ENCODE measurements around the gene KRT7. TPM values are rescaled to one million over a fixed set of nuclear protein-coding genes. Genes with fewer than 3 reads are reported as not detected.

KRT7 gene
- polyA plus RNA-seq: not detected

GRCh38 chr12:52232674-52233461 lies at the start of gene KRT7:
KRT7 (plus strand) TSS chr12:52233243; CDS start chr12:52233297, 54 bp downstream.
- Mint-ChIP-seq H3K27me3 (peaks cover 32% of the 10 kb centered on the region), H3K27ac (no peak within 1 kb of the TSS), H3K4me1 (peaks cover 0 to 4% (median 0%) of the 10 kb centered on the region in 3 donors), H3K9me3 (no peaks in the 10 kb centered on the region), H3K4me3 (no peak within 1 kb of the TSS), H3K36me3 (no peaks in the 10 kb centered on the region)

DNA sequence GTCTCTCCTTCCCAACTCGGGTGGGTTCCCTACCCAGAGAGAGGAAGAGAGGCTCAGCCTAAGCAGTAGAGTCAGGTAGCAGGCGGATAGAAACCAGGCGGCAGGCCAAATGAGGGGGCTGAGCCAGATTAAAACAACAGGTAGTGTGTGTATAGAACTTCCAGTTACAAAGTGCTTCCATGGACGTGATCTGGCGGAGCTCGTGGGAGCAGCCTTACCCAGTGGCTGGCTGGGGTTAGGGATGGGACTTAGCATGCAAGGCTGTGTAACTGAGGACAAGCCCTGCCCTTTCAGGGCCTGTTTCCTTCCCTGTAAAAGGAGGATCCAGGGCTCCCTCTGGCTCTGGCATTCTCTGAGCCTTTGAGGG lies 49.5 kb upstream of the KRT7 start:
- Mint-ChIP-seq H3K27me3 (peaks cover 5% of the 10 kb centered on the region), H3K4me1 (no peaks in the 10 kb centered on the region), H3K36me3 (no peaks in the 10 kb centered on the region), H3K27ac (no peak overlapping the region), H3K9me3 (no peaks in the 10 kb centered on the region), H3K4me3 (no peak overlapping the region)

- Mint-ChIP-seq H3K27ac (no peak overlapping the region), H3K4me1 (no peaks in the 10 kb centered on the region), H3K27me3 (peaks cover 5% of the 10 kb centered on the region), H3K4me3 (no peak overlapping the region), H3K36me3 (no peaks in the 10 kb centered on the region), H3K9me3 (no peaks in the 10 kb centered on the region)
These were observed 49.1 kb upstream of the KRT7 start for GRCh38 chr12:52183971-52184370.

DNA sequence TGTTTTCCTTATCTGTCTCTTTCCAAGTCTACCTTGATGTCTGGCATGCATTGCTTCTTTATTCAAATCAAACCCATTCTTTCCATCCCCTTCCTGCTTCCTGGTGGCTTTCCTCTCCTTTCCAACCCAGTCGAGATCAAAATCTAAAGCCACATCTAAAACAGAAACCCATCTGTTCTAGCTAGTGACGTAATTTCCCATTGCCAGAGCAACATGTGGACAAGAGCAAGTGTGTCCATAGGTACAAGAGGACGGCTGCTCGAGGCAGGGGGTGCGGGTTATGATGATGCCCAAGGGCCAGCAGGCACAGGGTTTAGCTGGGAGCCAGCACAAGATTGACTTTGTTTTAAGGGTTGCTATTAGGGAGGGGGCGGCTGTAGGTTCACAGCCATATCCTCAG lies 48.2 kb upstream of the KRT7 start:
- Mint-ChIP-seq H3K36me3 (no peaks in the 10 kb centered on the region), H3K27ac (no peak overlapping the region), H3K4me1 (no peaks in the 10 kb centered on the region), H3K4me3 (no peak overlapping the region), H3K9me3 (no peaks in the 10 kb centered on the region), H3K27me3 (peaks cover 5% of the 10 kb centered on the region)

GRCh38 chr12:52185400-52185967 lies 47.6 kb upstream of the KRT7 start:
- Mint-ChIP-seq H3K4me1 (no peaks in the 10 kb centered on the region), H3K9me3 (no peaks in the 10 kb centered on the region), H3K36me3 (no peaks in the 10 kb centered on the region), H3K4me3 (no peak overlapping the region), H3K27me3 (peaks cover 5% of the 10 kb centered on the region), H3K27ac (no peak overlapping the region)

DNA sequence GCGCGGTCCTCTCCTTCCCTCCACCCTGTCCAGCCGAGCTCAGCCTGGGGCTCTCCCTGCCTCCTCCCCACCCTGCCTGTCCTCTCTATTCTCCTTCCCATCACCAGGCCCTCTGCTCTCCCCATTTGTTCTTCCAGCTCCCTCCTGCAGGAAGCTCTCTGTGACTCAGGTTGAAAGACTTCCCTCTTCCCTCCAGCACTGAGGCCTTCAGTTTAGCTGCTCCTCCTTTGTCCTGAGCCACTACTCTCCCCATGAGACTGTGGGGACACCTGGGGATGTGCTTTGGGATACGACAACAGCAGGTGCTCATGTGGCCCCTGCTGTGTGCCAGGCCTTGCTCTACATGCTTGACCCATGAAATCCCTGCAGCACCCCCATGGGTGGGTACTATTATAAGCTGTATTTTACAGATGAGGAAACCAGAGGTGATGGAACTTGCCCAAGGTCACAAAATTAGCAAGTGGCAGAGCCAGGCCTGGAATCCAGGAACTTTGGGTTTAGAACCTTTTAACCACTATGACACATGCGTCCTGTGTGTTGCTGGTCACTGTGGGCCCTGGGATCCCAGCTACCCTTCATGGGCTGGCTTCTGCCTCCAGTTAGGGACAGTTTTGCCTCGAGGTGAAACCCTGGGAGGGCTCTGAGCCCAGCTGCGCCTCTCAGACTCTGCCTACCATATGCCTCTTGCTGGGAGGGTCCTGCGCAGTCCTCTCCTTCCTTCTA lies 46.8 kb upstream of the KRT7 start:
- Mint-ChIP-seq H3K4me1 (no peaks in the 10 kb centered on the region), H3K27ac (no peak overlapping the region), H3K27me3 (peaks cover 4% of the 10 kb centered on the region), H3K9me3 (no peaks in the 10 kb centered on the region), H3K4me3 (no peak overlapping the region), H3K36me3 (no peaks in the 10 kb centered on the region)

DNA sequence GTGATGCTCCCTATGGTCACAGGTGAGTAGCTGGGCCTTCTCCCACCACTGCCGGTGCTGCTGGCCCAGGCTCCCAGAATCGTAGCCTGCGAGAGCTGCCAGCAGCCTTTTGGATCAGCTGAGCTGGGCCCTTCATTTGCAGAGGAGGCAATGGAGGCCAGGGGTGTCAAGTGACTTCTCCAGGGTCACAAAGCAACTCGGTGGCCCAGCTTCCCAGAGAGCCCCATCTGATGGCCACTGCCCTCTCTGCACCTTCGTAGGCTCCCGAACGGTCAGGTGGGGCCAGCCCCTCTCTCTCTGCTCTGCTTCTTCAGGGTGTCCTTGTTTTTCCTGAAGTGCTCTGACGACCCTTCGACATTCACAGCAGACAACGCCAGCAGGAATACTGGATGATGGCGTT lies 45.8 kb upstream of the KRT7 start:
- Mint-ChIP-seq H3K27ac (no peak overlapping the region), H3K4me1 (no peaks in the 10 kb centered on the region), H3K9me3 (no peaks in the 10 kb centered on the region)

GRCh38 chr12:52187640-52188039 lies 45.4 kb upstream of the KRT7 start:
- H3K4me1 Mint-ChIP-seq: no peaks in the 10 kb centered on the region

More for the DNA sequence above, 45.8 kb upstream of the KRT7 start:
- no peak overlapping the region for H3K4me3 Mint-ChIP-seq
- H3K36me3 Mint-ChIP-seq: no peaks in the 10 kb centered on the region
- H3K27me3 Mint-ChIP-seq: peaks cover 1% of the 10 kb centered on the region

GRCh38 chr12:52188658-52189057 lies 44.4 kb upstream of the KRT7 start:
- Mint-ChIP-seq H3K36me3 (no peaks in the 10 kb centered on the region), H3K4me1 (no peaks in the 10 kb centered on the region), H3K27ac (no peak overlapping the region), H3K4me3 (no peak overlapping the region), H3K27me3 (peaks cover 3% of the 10 kb centered on the region), H3K9me3 (no peaks in the 10 kb centered on the region)

More at GRCh38 chr12:52187640-52188039, 45.4 kb upstream of the KRT7 start:
- Mint-ChIP-seq H3K9me3 (no peaks in the 10 kb centered on the region), H3K36me3 (no peaks in the 10 kb centered on the region), H3K27me3 (peaks cover 2% of the 10 kb centered on the region), H3K4me3 (no peak overlapping the region), H3K27ac (no peak overlapping the region)

GRCh38 chr12:52189376-52190174 lies 43.5 kb upstream of the KRT7 start:
- Mint-ChIP-seq H3K27ac (no peak overlapping the region), H3K9me3 (no peaks in the 10 kb centered on the region), H3K4me1 (no peaks in the 10 kb centered on the region), H3K27me3 (peaks cover 3% of the 10 kb centered on the region), H3K4me3 (no peak overlapping the region), H3K36me3 (no peaks in the 10 kb centered on the region)

GRCh38 chr12:52190860-52191729 lies 41.9 kb upstream of the KRT7 start:
- H3K27me3 Mint-ChIP-seq: peaks cover 5% of the 10 kb centered on the region
- peak overlapping the region in 1 of 3 donors; percentile 68 for H3K27ac Mint-ChIP-seq
- H3K4me1 Mint-ChIP-seq: no peaks in the 10 kb centered on the region
- H3K4me3 Mint-ChIP-seq: no peak overlapping the region
- H3K9me3 Mint-ChIP-seq: no peaks in the 10 kb centered on the region
- H3K36me3 Mint-ChIP-seq: no peaks in the 10 kb centered on the region

DNA sequence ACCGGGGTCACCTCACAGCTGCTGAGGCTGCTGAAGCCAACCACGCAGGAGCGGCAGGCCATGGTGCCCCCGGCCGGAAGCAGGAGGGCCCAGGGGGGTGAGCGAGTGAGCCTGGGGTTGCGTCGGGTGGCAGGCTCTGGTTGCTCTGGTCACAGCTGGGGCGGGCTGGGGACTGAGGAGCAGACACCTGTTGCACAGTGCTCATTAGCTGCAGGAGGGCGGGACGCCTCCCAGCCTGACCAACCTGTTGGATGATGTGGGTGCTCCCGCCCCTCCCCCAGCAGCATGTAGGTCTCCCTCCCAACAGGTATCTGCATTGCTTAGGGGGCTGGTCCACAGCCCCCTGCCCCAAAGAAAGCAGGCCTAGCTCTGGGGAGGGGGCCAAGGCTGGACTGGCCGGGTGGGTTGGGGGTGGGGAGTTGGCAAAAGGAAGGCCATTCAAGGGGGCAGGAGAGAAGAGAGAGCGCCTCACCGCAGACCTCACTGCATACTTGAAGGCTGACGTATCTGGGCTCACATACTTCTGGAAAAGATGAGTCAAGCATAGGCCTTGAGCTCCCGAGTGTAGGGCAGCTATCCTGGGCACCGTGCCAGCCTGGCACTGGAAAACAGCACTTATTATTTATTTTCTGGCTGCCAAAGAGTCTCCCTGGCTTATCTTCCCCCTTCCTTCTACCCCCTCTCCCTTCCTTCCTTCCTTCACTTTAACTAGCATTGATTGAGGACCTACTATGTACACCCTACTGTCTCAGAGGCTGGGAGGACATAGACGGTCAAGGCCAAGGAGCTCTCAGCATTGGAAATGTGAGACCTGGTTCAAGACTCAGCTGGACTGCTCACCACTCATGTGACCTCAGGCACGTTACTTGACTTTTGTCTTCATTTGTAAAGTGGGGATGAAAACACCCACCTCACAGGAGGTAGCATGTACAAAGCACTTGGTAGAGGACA lies 40.9 kb upstream of the KRT7 start, which contains the start of gene KRT80:
TSS of gene KRT80 (minus strand) at position 174 of the 951 bp plus-strand sequence. CDS start at position 62, 112 bp downstream.
- Mint-ChIP-seq H3K4me3 (no peak within 1 kb of the TSS), H3K36me3 (no peaks in the 10 kb centered on the region), H3K9me3 (no peaks in the 10 kb centered on the region), H3K27me3 (peaks cover 9% of the 10 kb centered on the region), H3K4me1 (no peaks in the 10 kb centered on the region), H3K27ac (no peak within 1 kb of the TSS)

- Mint-ChIP-seq H3K27me3 (peaks cover 9% of the 10 kb centered on the region), H3K36me3 (no peaks in the 10 kb centered on the region), H3K27ac (no peak overlapping the region), H3K9me3 (no peaks in the 10 kb centered on the region), H3K4me1 (no peaks in the 10 kb centered on the region), H3K4me3 (no peak overlapping the region)
These were observed 39.5 kb upstream of the KRT7 start for GRCh38 chr12:52193532-52193931.
